DMS53 (cell line): ENCODE results near the gene SFN.
"Not testable (repeated sequence)": the region's sequence is repeated elsewhere in the genome, so short reads cannot be mapped to it uniquely, and the experiment has no call there.

Experiments used
- DNase-seq: peaks from one replicate; lab custom pipeline; 2025; lab: John Stamatoyannopoulos, UW

SFN gene

DNA sequence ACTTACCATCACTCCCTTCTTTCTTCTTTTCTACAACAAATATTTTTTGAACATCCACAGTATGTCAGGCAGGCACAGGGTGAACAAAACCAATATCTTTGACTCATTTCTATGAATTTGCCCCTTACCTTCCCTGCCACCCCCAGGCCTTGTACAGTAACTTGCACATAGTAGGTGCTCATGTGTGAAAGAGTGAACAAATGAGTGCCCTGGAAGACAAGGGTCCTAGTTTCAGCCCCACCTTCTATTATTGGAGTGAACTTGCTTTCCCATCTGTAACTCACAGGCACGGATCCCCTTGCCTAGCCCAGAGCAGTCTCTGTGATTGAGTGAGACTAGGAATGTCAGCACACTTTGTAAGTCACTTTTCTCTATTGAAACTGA, 23.6 kb upstream of the SFN start:
- DNase-seq = no peak

- DNase-seq = no peak
Observed at GRCh38 chr1:26839779-26840178, 23.2 kb upstream of the SFN start.

DNA sequence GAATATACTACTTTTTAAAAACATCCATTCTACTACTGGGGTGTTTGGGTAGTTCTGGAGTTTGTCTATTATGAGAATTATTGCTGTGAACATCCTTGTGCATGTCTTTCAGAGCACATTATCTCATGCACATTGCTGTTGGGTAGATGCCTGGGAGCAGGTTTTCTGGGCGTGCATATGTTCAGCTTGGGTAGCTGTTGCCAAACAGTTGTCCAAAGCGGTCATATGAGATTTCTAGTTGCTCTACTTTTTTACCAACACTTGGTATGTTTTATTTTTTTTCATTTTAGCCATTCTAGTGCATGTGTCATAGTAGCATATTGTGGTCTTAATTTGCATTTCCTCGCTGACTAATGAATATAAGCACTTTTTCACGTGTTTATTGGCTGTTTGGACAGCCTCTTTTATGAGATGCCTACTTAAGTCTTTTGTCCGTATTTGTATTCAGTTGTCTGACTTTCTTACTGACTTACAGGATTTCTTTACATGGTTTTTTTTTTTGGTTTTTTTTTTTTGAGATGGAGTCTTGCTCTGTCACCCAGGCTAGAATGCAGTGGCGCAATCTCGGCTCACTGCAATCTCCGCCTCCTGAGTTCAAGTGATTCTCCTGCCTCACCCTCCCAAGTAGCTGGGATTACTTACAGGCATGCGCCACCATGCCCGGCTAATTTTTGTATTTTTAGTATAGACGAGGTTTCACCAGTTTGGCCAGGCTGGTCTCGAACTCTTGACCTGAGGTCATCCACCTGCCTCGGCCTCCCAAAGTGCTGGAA, 18.3 kb upstream of the SFN start:
- no peak for DNase-seq

DNA sequence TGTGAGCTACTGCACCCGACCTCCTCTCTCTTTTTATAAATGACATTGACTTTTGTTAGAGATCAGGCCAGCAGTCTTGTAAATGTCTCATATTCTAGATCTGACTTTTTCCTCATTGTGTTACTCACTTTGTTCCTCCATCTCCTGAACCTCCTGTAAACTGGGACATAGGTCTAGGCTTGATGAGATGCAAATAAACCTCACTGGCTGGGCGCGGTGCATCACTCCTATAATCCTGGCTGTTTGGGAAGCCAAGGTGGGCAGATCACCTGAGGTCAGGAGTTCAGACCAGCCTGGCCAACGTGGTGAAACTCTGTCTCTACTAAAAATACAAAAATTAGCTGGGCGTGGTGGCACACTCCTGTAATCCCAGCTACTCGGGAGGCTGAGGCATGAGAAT, 15.1 kb upstream of the SFN start:
- DNase-seq = not testable (repeated sequence)

GRCh38 chr1:26848499-26848898, 14.4 kb upstream of the SFN start:
- DNase-seq = no peak

DNA sequence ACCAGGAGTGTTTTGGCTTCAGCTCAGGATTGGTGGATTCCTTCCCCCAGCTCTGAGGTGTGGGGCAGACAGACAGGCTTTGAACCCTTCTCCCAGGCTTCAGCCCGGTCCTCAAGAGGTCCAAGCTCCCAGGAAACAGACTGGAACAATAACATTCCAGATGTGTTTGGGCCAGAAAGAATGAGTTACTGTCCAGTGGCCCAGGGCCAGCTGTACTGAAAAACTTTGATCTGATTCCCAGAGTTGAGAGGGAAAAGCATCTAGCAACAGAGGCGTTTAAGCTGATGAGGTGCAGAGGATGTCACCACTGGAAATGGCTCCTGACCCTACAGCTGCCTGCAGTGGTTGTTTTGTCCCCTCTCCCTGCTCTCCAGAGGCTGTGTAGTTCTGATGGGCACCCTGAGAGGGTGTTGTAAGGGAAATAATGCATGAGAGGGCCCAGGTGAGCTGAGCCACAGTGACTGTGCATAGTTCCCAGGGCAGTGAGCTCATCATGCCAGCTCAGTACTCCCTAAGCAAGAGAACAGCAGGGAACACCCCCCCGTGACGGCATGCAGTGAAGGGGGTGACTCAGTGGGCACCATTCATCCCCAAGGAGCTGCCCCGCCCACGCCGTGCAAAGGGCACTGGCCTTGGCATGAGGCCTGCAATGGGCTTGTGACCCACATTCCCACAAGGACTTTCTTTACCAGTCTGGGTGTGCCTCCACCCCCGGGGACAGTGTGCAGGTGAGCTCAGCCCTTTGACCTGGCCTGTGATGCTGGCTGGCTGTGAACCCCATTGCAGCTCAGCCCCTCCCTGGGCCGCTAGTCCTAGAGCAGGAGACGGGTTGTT, 13.8 kb upstream of the SFN start:
- DNase-seq = peak; percentile 73

DNA sequence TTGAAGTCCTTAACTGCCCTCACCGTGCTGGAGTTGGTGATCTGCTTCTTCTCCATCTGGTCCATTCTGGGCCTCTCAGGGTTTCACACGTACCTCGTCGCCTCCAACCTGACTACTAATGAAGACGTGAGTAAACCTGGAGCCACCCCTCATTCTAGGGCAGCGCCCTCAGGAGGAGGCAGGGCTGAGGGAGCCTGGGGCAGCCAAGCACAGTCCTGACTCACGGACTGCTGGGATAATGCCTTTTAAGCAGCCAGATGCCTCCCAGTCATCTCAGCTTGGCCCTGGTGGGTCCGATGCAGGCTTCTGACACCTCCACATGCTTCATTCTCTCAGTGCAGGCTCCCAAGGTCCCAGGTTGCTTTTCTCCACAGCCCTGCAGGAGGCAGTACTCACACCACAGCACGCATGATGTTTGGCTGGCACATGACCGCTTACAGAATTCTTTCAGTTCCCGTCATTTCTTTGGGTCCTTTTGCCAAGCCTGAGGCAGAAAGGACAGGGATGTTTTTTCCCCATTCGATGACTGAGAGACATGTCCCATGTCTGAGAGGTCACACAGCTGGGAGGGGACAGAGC, 11.8 kb upstream of the SFN start:
- peak; percentile 24 for DNase-seq

DNA sequence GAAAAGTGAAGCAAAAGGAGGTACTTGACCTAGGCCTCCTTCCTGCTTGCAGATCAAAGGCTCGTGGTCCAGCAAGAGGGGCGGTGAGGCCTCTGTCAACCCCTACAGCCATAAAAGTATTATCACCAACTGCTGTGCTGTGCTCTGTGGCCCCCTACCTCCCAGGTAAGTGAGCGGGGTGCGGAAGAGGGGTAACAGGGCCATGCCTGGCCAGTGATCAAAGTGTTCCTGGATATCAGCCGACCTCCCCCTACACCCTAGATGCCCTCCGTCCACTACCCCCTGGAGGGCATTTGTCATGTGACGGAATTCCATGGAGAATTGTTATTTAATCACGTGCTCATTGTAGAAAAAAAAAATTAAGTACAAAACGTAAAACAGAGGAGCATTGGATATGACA, 10.2 kb upstream of the SFN start:
- DNase-seq = no peak

- peak; percentile 90 for DNase-seq
Observed at GRCh38 chr1:26853156-26853555, 9.8 kb upstream of the SFN start.

- no peak for DNase-seq
Observed at GRCh38 chr1:26853600-26853999, 9.3 kb upstream of the SFN start.

DNA sequence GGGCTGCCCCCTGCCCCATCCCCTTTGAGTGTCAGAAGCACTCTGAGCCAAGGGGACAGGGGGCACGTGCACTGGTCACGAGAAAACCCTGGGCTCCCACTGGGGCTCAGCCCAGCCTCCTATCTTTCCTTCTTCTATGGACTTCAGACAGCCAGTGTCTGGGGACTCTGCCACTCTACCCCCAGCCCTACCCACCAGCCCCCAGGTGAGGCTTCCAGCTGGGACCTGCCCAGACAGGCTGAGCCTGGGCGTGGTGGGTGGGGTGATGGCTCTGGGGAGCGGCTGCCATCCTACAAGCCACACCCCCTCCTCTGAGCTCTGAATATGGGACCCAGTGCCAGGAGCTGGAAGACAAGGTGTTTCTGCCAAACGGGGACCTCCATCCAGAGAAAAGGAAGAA, 8.0 kb upstream of the SFN start:
- DNase-seq = no peak

DNA sequence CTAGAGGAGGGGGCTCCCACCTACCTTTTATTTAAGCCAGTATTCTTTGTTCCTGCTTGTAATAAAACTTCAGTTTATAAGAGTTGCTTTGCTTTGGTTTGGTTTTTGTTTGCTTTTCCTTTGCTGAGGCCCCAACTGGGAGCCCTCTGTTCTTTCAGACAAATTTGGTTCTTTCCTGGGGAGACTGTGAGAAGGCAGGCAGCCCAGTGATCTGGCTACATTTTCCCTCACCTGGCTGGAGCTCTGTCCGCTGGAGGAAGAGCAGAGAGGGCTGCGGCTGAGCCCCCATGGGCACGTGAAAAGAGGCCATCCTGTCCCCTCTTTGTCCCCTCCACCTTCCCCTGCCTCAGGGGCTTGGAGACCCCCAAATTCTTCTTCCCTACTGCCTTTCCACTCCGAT, 7.3 kb upstream of the SFN start:
- DNase-seq = no peak

GRCh38 chr1:26856181-26856580, 6.8 kb upstream of the SFN start:
- DNase-seq = no peak

DNA sequence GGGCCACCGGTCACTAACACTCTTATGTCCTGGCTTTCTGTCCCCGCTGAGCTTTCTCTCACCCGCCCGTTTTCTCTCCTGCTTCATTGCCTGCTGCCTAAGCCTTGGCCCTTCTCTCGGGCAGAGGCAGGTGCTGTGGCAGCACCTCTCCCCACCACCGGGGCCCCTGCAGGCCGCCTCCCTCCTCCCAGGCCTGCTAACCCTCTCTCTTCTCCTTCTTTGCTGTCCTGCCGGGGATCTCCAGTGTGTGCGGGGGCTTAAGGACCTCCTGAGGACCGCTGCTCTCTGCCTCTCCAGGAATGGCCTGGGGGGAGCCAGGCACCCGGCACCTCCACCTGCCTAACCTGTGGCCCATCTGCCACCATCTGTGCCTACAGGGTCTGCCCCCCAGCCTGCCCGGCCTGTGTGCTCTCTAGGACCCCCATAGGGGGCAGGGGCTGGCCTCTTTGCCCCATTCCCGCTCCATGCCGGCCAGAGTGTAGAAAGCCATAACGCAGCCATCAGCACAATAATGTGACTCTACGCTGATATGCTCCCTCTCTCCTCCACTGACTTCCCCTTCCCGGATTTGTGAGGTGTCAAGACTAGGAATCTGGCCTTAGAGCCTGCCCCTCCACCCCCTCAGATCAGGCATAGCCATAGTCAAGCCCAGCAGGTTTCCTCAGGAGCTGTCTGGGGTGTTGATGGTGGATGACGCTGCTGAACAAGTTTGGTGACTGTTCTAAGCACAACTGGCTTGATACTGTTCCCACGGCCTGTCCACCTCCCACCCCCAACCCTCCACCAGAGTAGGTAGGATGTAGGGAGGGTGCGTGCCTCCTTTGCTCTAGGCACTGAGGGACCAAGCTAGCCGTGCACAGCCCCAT, 6.1 kb upstream of the SFN start:
- DNase-seq = no peak

DNA sequence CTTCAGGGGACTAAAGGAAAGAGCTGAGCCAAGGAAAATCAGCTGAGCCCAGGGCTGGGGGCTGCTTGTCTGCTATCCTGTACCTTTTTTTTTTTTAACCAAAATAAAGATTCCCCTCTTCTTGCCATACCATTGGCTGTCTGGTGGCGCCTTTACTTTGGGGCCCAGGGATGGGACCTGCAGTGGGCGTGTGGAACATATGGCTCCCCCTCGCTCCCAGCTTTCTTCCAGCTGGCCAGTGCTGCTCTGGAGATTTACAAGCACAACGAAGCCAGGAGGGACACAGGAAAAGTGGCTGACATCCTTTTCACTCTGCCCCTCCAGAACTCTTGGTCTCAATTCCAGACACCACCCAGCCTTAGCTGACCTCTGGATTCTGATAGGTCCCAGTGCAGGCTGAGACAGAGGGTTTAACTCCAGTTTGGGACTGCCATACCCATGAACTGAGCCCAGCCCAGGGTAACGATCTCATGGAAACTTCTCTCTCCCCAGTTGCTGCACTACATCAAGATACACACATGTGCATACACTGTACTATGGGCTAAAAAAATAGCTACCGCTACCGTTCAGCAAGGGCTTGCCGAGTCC, 5.4 kb upstream of the SFN start:
- no peak for DNase-seq

DNA sequence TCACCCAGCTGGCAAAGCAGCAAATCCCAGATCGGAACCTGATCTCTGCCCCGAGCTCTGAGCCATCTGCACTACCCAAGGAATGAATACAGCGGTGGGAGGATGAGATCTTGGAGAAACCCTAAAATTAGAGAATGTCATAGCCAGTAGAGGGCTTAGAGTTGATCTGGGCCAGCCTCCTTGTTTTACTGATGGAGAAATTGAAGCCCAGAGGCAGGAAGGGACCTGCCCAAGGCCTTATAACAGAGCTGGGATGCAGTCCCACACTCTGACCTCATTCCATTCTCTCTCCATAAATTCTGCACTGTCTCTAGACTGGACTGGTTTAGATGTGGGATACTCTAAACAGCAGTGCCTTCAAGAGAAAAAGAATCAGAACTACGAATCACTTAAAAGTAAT, 4.8 kb upstream of the SFN start:
- DNase-seq = no peak

GRCh38 chr1:26858891-26859640, 3.9 kb upstream of the SFN start:
- no peak for DNase-seq

DNA sequence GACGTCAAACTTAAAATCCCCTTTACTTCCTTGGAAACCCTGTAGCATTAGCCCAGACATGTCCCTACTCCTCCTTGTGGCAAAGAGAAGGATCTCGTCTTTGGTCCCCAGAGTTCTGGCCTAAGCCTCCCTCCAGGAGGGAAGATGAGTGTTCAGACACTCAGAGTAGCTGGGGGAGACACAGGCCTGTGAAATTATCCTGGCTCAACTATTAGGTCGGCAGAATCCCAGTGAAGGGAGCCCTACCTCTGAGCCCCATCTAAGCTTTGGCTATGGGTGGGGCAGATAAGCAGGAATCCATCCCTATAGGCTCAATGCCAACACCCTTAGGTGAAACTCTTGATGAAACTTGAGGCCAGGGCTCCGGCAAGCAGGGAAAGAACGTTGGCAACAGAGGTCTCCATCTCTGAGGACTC, 1.7 kb upstream of the SFN start:
- DNase-seq = no peak

GRCh38 chr1:26861889-26862378, 1.0 kb upstream of the SFN start:
- no peak for DNase-seq

DNA sequence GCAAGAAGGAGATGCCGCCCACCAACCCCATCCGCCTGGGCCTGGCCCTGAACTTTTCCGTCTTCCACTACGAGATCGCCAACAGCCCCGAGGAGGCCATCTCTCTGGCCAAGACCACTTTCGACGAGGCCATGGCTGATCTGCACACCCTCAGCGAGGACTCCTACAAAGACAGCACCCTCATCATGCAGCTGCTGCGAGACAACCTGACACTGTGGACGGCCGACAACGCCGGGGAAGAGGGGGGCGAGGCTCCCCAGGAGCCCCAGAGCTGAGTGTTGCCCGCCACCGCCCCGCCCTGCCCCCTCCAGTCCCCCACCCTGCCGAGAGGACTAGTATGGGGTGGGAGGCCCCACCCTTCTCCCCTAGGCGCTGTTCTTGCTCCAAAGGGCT, 732 bp downstream of the SFN start:
- DNase-seq = no peak
